NCI-H2171 treated with DMSO at 0.1 percent for 48 hours (cell line): ENCODE measurements around the gene PRR36.
A peak's percentile ranks its signal among the peaks of the same experiment; 100 is the strongest.
"Not testable (repeated sequence)": the region's sequence is repeated elsewhere in the genome, so short reads cannot be mapped to it uniquely, and the experiment has no call there.

Experiments used
- DNase-seq: peaks from one replicate; lab custom pipeline; 2025; lab: John Stamatoyannopoulos, UW

Gene PRR36

GRCh38 chr19:7874076-7874896 is at the start of gene PRR36:
PRR36 (minus strand) TSS chr19:7874390; CDS start chr19:7873689, 701 bp downstream.
- peak; percentile 92 for DNase-seq

GRCh38 chr19:7923295-7924191 is 49.4 kb upstream of the PRR36 start:
- DNase-seq: no peak

- DNase-seq: no peak
Observed at GRCh38 chr19:7922836-7923195, 48.6 kb upstream of the PRR36 start.

GRCh38 chr19:7921967-7922835 is 48.0 kb upstream of the PRR36 start:
- no peak for DNase-seq

- no peak for DNase-seq
Observed at GRCh38 chr19:7921302-7921966, 47.2 kb upstream of the PRR36 start.

GRCh38 chr19:7920519-7921301 is 46.5 kb upstream of the PRR36 start:
- DNase-seq: peak; percentile 96

GRCh38 chr19:7919610-7920518 is 45.7 kb upstream of the PRR36 start, which contains the start of gene SNAPC2:
SNAPC2 (plus strand) TSS chr19:7920338; CDS start chr19:7920367, 29 bp downstream.
- peak; percentile 93 for DNase-seq

GRCh38 chr19:7918615-7919421 is 44.6 kb upstream of the PRR36 start:
- no peak for DNase-seq

GRCh38 chr19:7918062-7918614 is 43.9 kb upstream of the PRR36 start:
- DNase-seq: not testable (repeated sequence)

- DNase-seq: peak; percentile 49
Observed at GRCh38 chr19:7917267-7918061, 43.3 kb upstream of the PRR36 start.

- DNase-seq: peak; percentile 36
Observed at GRCh38 chr19:7916955-7917266, 42.7 kb upstream of the PRR36 start.

GRCh38 chr19:7916103-7916954 is 42.1 kb upstream of the PRR36 start:
- DNase-seq: peak; percentile 51

GRCh38 chr19:7915250-7916102 is 41.3 kb upstream of the PRR36 start:
- DNase-seq: no peak

GRCh38 chr19:7914598-7915045 is 40.4 kb upstream of the PRR36 start, which contains the start of gene TGFBR3L:
TGFBR3L (plus strand) TSS chr19:7914830.
- DNase-seq: no peak

- no peak for DNase-seq
Observed at GRCh38 chr19:7914099-7914498, 39.9 kb upstream of the PRR36 start.
